MG63 (cell line): ENCODE measurements around the gene MAGIX. TPM values are rescaled to one million over a fixed set of nuclear protein-coding genes. Genes with fewer than 3 reads are reported as not detected.

Source experiments
- DNase-seq: peaks from one replicate; pipeline ENCODE4 v3.0.0-alpha.2; 2020
- H3K27me3 ChIP-seq: fragments of 250-450 bp; sonication (Bioruptor Pico); 2 replicates; pipeline ENCODE4 v1.5.1; 2020; ENCODE audit warnings: mild to moderate bottlenecking, moderate library complexity
- H3K36me3 ChIP-seq: fragments of 250-450 bp; sonication (Bioruptor Pico); 2 replicates; pipeline ENCODE4 v1.5.1; 2020; ENCODE audit warnings: mild to moderate bottlenecking, moderate library complexity
- H3K4me3 ChIP-seq: fragments of 250-450 bp; sonication (Bioruptor Pico); 2 replicates; pipeline ENCODE4 v1.5.1; 2020; ENCODE audit warnings: mild to moderate bottlenecking, moderate library complexity
- H3K9me3 ChIP-seq: fragments of 250-450 bp; sonication (Bioruptor Pico); 2 replicates; pipeline ENCODE4 v1.5.1; 2020; ENCODE audit warnings: mild to moderate bottlenecking, moderate library complexity
- total RNA-seq: library from RNA; depleted of rRNA; stranded (reverse); fragments of >200 nt; shearing (Covaris generic); gene quantifications from 2 replicates; pipeline ENCODE4 v1.2.3, GENCODE V29; 2014; ENCODE audit warnings: low replicate concordance

The MAGIX gene
- total RNA-seq, 1 experiment from 2014 or later, result 3.2 TPM

DNA sequence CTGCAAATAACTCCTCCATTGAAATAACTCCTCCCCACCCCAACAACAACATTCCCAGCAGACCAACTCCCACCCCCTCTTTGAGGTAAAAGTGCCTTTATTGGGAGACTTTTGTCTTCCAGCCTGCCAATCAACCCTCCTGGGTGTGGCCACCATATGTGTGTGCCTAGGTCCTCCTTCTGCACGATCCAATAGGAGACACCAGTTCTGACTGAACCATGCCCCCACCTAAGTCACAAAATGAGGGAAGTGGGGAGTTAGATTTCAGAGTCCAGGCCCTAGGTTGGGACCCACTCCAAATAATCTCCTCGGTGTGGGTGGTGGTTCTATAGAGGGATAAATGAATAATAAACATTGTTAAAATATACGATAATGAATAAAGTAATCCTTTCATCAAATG, 12.2 kb downstream of the MAGIX start:
- H3K27me3 ChIP-seq, result no peaks in the 10 kb centered on the region
- peaks cover 21% of the 10 kb centered on the region for H3K36me3 ChIP-seq
- DNase-seq, result no peak
- H3K9me3 ChIP-seq, result no peaks in the 10 kb centered on the region
- H3K4me3 ChIP-seq, result no peak overlapping the region

DNA sequence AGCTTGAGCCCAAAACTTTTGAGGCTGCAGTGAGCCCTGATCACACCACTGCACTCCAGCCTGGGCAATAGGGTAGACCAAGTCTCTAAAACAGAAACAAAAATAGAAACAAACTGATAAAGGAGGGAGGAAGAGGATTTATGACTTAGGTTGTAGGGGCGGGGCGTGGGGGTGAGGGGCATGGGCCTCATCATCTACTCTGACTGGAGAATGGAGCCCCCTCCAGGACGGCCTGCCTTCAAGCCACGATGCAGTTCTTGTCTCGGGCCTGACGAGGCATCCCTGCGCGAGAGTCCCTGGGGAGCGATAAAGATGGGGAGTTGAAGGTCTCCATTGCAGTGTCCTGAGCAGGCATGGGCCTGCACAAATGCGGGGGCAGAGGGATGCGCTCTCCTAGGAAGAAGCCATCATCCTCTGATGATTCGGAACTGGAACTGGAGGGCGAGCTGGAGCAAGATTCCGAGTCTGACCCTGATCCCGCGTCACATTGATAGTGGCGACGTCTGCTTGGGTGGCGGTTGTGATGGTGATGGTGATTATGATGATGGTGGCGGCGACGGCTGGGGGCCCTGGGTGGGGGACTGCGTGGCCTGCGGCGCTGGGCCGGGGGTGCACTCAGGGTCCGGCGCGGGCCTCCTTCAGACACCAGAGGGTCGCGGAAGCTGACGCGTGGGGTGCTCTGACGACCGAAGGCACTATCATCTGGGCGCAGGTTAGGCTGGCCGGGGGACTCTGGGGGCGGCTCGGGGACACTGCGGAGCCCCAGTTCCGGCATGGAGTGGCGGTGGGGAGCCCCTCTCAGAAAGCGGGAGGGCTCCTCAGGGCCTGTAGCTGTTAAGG, 13.1 kb downstream of the MAGIX start:
- peaks cover 21% of the 10 kb centered on the region for H3K36me3 ChIP-seq

DNA sequence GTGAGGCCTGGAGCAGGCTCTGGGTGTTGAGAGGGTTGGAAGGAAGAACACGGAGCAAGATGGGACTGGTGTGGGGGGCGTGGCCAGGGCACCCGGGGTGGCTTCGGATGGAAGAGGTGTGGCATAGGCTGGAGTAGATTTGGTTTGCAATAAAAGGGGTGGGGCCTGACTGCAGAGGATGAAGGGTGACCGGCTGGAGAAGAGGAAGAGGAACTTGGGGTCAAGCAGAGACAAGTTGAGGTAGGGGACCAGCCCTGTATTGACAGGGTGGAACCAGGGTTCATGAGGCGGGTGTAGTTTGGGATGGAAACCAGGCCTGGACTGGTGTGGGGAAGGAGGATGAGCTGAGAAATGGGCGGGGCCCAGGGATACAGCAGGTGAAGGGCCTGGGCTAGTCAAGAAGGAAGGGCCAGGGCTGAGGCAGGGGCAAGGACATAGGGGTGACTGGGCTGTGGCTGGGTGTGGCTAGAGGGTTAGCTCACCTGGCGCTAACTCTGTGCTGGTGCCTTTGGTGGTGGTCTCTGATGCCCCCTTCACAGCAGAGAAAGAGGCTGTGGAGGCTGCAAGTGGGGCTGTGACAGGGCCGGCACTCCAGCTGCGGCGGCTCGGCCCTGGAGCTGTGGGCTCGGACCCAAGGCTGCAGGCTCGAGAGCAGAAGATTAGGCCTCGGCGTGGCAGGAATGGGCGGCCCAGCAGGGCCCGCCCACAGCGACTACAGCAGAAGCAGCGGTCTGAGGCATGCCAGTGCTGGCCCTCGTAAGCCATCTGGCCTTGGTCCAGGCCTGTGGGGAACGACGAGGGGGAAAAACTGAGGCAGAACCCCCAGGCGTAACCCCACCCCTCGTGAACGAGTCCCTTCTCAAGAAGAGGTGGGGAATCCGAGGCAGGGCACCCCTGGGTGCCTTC, 14.1 kb downstream of the MAGIX start:
- peaks cover 21% of the 10 kb centered on the region for H3K36me3 ChIP-seq
- H3K9me3 ChIP-seq, result no peaks in the 10 kb centered on the region
- H3K27me3 ChIP-seq, result no peaks in the 10 kb centered on the region
- H3K4me3 ChIP-seq, result no peak overlapping the region
- DNase-seq, result peak; percentile 16

More for the DNA sequence above, 13.1 kb downstream of the MAGIX start:
- no peaks in the 10 kb centered on the region for H3K27me3 ChIP-seq
- H3K4me3 ChIP-seq, result no peak overlapping the region
- no peaks in the 10 kb centered on the region for H3K9me3 ChIP-seq
- no peak for DNase-seq

DNA sequence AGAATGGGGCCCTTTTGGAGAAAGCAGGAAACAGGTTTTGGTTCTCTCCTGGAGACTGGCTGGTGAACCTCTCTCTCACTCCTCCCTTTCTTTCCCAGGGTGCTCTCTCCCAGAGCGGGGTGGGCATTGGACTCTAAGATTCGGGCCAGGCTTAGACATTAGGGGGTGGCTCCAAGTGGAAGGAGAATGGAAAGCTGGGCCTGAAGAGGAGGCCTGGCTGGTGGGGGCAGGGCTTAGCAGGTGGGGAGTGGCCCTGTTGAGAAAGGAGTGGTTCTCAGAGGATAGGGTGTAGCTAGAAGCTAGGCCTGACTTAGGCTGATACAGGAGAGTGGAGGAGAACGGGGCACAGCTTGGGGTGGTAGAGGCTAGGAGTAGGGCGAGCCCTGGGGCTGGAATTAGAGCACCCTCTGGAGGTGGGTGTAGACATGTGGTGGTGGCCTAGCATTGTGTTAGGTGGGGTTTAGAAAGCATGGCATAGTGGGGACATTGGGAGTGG, 14.8 kb downstream of the MAGIX start:
- H3K9me3 ChIP-seq, result no peaks in the 10 kb centered on the region
- H3K36me3 ChIP-seq, result peaks cover 21% of the 10 kb centered on the region
- no peaks in the 10 kb centered on the region for H3K27me3 ChIP-seq
- H3K4me3 ChIP-seq, result no peak overlapping the region
- DNase-seq, result no peak

DNA sequence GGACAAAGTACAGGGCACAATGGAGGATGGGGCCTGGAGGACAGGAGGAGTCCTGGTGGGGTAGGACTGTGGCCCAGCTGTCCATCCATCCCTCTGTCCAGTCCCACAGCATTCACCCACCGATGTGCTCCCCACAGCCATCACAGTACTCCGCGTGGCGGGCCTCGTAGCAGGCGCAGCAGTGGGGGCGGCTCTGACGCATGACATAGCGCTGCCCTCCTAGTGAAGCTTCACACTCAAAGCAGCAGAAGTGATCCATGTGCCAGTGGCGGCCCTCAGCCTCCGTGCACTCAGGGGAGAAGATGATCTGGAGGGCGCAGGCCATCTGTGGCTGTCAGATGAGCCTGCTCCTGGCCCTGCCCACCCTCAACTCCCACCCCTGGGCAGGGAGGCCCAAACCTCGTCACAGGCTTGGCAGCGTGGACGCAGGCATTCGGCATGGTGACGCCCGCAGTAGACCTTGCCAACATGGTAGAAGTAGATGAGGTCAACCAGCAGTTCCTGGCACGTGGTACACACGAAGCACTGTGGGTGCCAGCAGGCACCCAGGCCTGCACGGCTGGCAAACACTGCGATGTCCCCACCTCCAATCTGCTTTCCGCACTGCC, 15.4 kb downstream of the MAGIX start:
- H3K9me3 ChIP-seq, result no peaks in the 10 kb centered on the region
- H3K27me3 ChIP-seq, result no peaks in the 10 kb centered on the region
- H3K4me3 ChIP-seq, result no peak overlapping the region
- H3K36me3 ChIP-seq, result peaks cover 16% of the 10 kb centered on the region
- DNase-seq, result no peak

DNA sequence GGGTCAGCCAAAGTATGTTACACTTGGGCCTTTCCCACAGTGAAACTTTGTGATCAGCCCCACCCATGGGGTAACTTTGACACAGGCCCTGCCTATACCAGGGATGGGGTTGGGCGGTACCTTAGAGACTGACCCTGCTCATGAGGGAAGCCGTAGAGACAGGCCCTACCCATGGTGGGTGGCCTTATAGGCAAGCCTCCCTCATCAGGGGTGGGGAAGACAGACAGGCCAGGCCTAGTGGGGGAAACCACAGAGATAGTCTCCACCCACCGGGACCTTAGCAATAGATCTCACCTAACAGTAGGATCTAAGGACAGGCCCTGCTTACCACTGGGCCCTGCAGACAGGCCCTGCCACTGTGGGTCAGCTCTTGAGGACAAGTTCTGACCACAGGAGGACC, 16.0 kb downstream of the MAGIX start:
- Histone ChIP-seq H3K4me3 (no peak overlapping the region), H3K36me3 (peaks cover 10% of the 10 kb centered on the region), H3K9me3 (no peaks in the 10 kb centered on the region), H3K27me3 (no peaks in the 10 kb centered on the region)
- DNase-seq, result no peak

DNA sequence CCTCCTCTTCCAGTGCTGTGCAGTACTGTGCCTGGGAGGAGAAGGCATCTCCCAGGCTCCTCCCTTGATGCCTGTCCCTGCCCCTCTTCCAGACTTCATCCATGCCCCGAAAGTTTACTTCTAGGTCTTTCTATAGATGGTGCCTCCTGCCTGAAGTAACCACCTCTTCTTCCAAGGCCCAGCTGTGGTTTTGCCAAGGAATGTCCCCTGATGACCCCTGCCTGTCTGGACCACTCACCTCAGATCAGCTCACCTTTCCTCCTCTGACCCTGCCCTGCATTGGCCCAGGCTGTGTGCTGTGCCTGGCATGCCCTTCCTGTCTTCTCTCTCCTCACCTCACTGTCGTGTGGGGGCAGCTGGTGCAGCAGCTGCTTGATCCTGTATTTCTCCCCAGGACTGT, 16.8 kb downstream of the MAGIX start:
- DNase-seq, result no peak
- Histone ChIP-seq H3K9me3 (no peaks in the 10 kb centered on the region), H3K27me3 (no peaks in the 10 kb centered on the region), H3K36me3 (peaks cover 7% of the 10 kb centered on the region), H3K4me3 (no peak overlapping the region)

DNA sequence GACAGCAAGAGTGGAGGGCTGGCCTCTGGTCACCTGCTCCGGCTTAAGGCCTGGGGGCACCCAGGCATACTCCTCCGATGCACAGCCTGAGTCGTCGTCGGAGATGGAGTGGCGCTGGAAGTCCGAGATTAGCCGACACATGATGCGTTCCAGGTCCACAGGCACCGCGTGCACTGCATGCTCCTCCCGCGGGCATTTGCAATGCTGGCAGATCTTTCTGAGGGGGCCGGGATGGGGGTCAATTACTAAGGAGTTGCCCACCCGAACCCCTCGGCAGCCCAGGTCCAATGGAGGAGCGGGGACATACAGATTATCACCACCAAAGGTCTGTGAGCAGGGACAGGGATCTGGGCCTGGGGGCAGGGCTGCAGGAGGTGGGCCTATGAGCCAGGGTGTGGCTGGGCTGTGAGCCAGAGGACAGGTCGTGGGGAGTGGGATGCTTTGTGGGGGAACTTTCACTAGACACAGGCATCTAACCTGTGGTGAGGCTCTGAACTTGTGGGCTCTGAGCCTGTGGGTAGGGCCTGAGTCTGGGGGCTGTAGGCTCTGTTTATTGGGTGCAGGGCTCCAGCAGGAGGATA, 21.2 kb downstream of the MAGIX start:
- H3K36me3 ChIP-seq, result peaks cover 2% of the 10 kb centered on the region; the same call in 1 of the 2 replicates
- DNase-seq, result no peak
- H3K9me3 ChIP-seq, result no peaks in the 10 kb centered on the region
- H3K4me3 ChIP-seq, result no peak overlapping the region
- H3K27me3 ChIP-seq, result no peaks in the 10 kb centered on the region

DNA sequence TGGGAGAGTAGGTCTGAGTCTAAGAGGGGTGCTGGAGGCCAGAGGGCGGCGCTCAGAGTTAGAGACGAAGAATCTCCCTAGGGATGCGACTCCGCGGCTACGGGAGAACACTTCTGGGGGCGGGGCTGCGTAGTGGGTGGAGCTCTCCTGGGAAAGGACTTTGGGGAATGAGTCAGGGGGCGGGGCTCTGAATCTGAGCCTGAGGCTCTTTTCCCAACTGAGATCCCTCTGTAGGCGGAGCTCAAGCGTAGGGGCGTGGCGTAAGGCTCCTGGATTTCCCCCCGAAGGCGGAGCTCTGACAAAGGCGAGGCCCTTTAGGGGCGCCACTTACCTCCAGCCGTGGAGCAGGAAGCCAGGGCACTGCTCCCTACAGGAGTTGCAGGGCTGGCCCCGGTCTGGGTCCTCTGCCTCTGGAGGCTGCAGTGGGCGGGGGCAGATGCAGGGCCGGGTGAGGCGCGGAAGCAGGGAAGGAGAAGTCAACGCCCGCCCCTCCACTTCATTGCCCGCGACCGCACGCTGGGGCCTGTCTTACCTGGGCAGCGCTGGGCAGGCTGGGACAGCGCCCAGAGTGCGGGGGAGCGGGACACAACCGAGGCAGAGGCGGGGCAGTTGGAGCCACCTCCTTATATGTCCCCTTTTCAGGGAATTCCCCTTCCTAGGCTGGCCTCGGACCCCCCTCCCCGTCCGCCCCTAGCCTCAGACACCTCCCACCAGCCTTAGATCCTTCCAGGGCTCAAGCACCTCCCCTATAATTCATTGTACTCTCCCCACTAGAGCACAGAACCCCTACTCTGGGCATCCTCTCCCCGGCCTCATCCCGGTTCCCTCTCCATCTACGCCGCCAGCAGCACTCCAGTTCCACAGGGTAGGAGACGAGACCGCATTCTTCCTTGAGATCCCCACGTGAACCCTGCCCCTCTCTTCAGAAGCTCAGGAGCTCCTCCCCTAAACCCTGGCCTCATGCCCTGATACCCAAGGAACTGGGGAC, 22.0 kb downstream of the MAGIX start:
- DNase-seq, result peak; percentile 79
- H3K36me3 ChIP-seq, result peaks cover 2% of the 10 kb centered on the region; the same call in 1 of the 2 replicates
- H3K9me3 ChIP-seq, result no peaks in the 10 kb centered on the region
- no peaks in the 10 kb centered on the region for H3K27me3 ChIP-seq
- H3K4me3 ChIP-seq, result peak overlapping the region; percentile 59

DNA sequence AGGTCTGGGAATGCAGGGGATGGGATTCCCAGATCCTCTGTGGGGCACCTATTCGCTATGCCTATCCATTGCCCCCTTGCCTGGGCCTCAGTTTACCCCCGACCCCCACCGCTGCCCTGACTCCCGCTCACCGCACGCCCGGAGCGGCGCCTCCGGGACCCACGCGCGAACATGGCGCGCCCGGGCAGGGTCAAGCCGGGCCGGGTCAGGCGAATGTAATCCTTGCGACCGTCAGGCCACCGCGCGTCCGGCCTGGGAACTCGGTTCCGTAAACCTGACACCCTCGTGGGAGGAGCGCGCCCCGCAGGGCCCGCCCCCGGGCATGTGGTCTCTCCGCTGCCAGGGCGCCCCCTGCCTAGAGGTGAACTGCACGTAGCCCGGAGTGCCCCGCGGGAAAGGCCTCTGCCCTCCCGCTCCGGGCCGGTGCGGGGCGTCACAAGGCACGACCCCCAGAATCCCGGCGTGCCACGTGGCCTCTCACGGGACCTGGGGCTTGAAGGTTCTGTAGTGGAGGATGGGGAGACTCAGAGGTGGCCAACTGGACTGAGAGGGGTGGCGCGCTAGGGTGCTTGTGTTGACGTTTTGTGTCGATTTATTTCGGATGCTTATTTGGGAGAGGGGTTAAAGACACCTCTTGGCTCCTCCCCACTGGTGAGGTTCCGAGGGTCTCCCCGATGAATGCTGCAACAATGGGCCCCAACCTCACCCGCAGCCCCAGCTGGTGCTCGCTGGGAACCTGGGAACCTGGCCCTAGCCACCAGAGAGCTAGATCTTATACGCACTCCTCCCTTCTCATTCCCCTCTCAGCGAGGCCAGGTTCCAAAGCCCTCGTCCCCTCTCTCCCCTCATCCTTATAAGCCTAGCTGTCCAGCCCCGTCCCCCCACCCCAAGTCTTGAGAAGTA, 23.8 kb downstream of the MAGIX start, which contains the start of gene PRICKLE3:
PRICKLE3 (minus strand) TSS at position 249 of the 903 bp plus-strand sequence; CDS start at position 173, 76 bp downstream.
- DNase-seq, result peak; percentile 82
- Histone ChIP-seq H3K9me3 (no peaks in the 10 kb centered on the region), H3K4me3 (peak within 1 kb of the TSS; percentile 59), H3K36me3 (peaks cover 2% of the 10 kb centered on the region; the same call in 1 of the 2 replicates), H3K27me3 (no peaks in the 10 kb centered on the region)

DNA sequence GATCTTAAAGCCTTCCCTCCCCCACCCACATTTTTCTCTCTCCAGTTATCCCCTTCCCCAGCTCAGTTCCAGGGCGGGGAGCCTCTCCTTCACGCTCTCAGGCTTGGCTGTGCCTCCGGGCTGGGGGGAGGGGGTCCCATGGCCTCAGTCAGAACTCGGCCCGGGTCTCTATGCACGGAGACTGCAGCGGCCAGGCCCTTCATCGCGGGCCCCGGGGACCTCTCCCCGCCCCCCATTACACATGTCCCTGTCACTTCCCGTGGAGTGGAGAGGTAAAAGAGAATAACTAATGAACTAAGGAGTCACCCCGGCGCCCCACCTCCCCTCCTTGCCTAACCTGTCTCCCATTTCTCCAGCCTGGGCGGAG, 24.5 kb downstream of the MAGIX start:
- Histone ChIP-seq H3K36me3 (peaks cover 2% of the 10 kb centered on the region; the same call in 1 of the 2 replicates), H3K4me3 (no peak overlapping the region), H3K27me3 (no peaks in the 10 kb centered on the region), H3K9me3 (no peaks in the 10 kb centered on the region)
- no peak for DNase-seq

DNA sequence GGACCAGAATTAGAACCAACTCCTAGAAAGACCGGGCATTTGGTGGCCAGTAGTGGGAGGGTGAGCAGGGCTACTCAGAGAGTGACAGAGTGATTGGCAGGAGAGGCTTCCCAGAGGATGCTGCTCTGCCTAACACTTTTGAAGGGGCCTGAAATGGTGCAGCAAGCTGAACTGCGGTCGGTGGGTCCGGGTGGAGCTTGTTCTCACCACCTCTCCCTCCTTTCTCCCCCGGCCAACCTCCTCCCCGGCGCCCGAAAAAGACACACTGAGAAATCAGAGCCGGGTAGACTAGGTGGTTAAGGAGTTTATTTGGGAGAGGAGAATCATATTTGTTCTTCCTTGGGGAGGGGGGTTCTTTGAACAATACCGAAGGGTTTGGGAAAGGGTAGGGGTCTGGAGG, 25.0 kb downstream of the MAGIX start:
- Histone ChIP-seq H3K36me3 (peaks cover 2% of the 10 kb centered on the region; the same call in 1 of the 2 replicates), H3K4me3 (no peak overlapping the region), H3K27me3 (no peaks in the 10 kb centered on the region), H3K9me3 (no peaks in the 10 kb centered on the region)
- no peak for DNase-seq

DNA sequence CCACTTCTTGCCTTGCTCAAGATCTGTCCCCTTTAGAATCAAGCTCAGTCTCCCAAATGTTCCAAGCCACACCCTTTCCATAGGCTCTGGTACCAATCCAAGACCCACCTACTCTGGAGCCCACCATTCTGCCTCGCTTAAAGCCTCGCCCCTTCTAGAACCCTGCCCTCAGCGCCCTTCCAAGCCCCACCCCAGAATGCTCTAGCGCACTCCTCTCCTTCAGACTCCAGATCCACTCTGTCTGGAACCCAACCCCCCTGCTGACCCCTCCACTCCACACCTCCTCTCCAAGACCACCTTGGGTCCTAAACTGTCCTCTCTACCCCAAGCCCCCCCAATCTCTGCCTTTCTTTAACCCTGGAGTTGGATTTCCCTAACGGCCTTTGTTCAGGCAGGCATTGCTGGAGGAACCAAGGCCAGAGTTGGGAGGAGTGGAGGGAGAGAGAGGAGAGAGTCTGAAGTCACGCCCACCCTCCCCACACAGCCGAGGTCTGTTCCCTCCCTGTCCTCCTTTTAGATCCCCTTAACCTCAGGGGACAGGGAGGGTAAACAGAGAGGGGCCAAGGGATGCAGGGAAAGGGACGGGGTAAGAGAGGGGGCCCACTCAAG, 26.0 kb downstream of the MAGIX start:
- no peak overlapping the region for H3K4me3 ChIP-seq
- no peak for DNase-seq
- H3K36me3 ChIP-seq, result peaks cover 2% of the 10 kb centered on the region; the same call in 1 of the 2 replicates
- no peaks in the 10 kb centered on the region for H3K27me3 ChIP-seq
- no peaks in the 10 kb centered on the region for H3K9me3 ChIP-seq

DNA sequence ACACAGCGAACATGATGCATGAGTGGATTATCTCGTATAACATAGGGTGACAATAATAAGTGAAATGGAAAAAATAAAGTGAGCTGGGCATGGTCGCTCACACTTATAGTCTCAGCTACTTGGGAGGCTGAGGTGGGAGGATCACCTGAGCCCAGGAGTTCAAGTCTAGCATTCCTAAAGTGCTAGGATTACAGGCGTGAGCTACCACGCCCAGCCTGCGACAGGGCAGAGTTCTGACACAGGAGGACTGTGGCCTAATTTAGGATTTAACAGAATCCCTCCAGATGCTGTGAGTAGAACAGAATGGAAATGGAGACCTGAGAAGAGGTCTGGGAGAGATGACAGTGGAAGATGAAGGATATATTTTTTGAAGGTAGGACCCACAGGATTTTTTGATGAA, 27.0 kb downstream of the MAGIX start:
- peak overlapping the region; percentile 64; the same call in 1 of the 2 replicates for H3K4me3 ChIP-seq

More for the DNA sequence above, 27.0 kb downstream of the MAGIX start:
- H3K27me3 ChIP-seq, result no peaks in the 10 kb centered on the region
- H3K9me3 ChIP-seq, result no peaks in the 10 kb centered on the region
- DNase-seq, result no peak
- H3K36me3 ChIP-seq, result no peaks in the 10 kb centered on the region
